Heart left ventricle (tissue), 13 donors: ENCODE measurements around the gene OXSR1.

ENCODE experiments used
- CTCF ChIP-seq, 12 donors: fragments of 200-600 bp; sonication (generic) in 4 of 12; IDR thresholded peaks; one replicate each; pipeline versions ENCODE4 v1.5.0 to v1.8.0; 2018 to 2022; ENCODE audit warnings: antibody characterized with exemption in 12 of 12, mild to moderate bottlenecking in 5 of 12
- POLR2A ChIP-seq, 2 donors: fragments of 450-650 bp; IDR thresholded peaks; one replicate each; pipeline ENCODE4 v1.6.1; 2017; ENCODE audit warnings: antibody characterized with exemption in 2 of 2, mild to moderate bottlenecking in 2 of 2, moderate library complexity in 2 of 2
- donor health status: ischemic (EF 13 %, LVEDD 7.1; RV severe dilation, severe dysfunction).
- donor health status: DM: no; HTN: yes; CAD: no.
- donor health status: DM: no; HTN: no; CAD: no.
- donor health status: ischemic (EF 25% LVEDD 6.9; RV normal size, moderate dysfunction).
- donor health status: ischemic (EF 25% LVEDD 5.7; RV mildly dilated, moderate dysfunction).
- donor health status: ischemic (EF 35%, LVEDD 5.7; RV mildly dilated, moderate dysfunction).
- donor health status: nonischemic (EF 11% LVEDD 7.7; RV severe dilation, severe dysfunction).
- donor health status: DM: yes; HTN: yes; CAD: no.
- donor health status: PGD.
- donor health status: ischemic (EF 29% LVEDD 5.4; RV normal size, mild dysfunction).
- donor health status: nonischemic (EF 23%, LVEDD 6.1; RV moderate dilation, normal function).

- TF ChIP-seq CTCF (IDR thresholded peaks at IDR 0.05) (peak in 5 of 12 donors; percentile 3 to 31 (median 24)), POLR2A (IDR thresholded peaks at IDR 0.05) (no peak)
Observed at GRCh38 chr3:38131621-38132369, 33.5 kb upstream of the OXSR1 start.
